Prostate gland (tissue), 2 donors: Measurements from ENCODE around the gene POLG2.

Experiments
- CTCF ChIP-seq, 4 experiments: fragments of 200-600 bp in 2 of 4; fragments of 450-650 bp in 2 of 4; sonication (generic) in 2 of 4; IDR thresholded peaks; 1 replicate in 3 of 4; 2 replicates in 1 of 4; pipeline ENCODE4 v1.5.1; 2016 to 2019; ENCODE audit warnings: antibody characterized with exemption in 4 of 4, mild to moderate bottlenecking in 2 of 4, moderate library complexity in 2 of 4
- POLR2A ChIP-seq: fragments of 450-650 bp; IDR thresholded peaks from one replicate; pipeline ENCODE4 v1.6.1; 2016; ENCODE audit warnings: antibody characterized with exemption, mild to moderate bottlenecking
- POLR2AphosphoS5 ChIP-seq: sonication (generic); formaldehyde crosslinking; IDR thresholded peaks from one replicate; pipeline ENCODE4 v1.6.1; 2017; ENCODE audit warnings: antibody characterized with exemption

- TF ChIP-seq CTCF (IDR thresholded peaks at IDR 0.05) (no peak), POLR2A (no peak), POLR2AphosphoS5 (no peak)
These were observed 19.0 kb downstream of the POLG2 start for GRCh38 chr17:64477849-64478248.
